Gastrocnemius medialis (tissue), 4 donors: Measurements from ENCODE around the gene ESPL1. TPM values are rescaled to one million over a fixed set of nuclear protein-coding genes. Genes with fewer than 3 reads are reported as not detected.

Experiments used
- ATAC-seq, 2 donors: fragments of 150-250 bp; one replicate each; pipeline ENCODE4 v1.9.1; 2016
- DNase-seq, 2 donors: peaks; one replicate each; pipeline ENCODE4 v3.0.0-alpha.2; 2019
- H3K27ac ChIP-seq, 4 donors: fragments of 200-600 bp; sonication (generic); 1 replicate in 1 of 4; 2 replicates in 3 of 4; pipeline ENCODE4 v1.5.1; 2016 to 2018; ENCODE audit warnings: mild to moderate bottlenecking in 2 of 4, moderate library complexity in 1 of 4
- H3K27me3 ChIP-seq, 3 donors: fragments of 200-600 bp; sonication (generic) in 2 of 3; 1 replicate in 1 of 3; 2 replicates in 2 of 3; pipeline versions ENCODE4 v1.5.1 to v1.6.0; 2016 to 2019; ENCODE audit warnings: mild to moderate bottlenecking in 1 of 3, moderate library complexity in 1 of 3
- H3K36me3 ChIP-seq, 2 donors: fragments of 200-600 bp; sonication (generic) in 1 of 2; one replicate each; pipeline ENCODE4 v1.5.1; 2017 to 2018
- H3K4me1 ChIP-seq, 2 donors: fragments of 200-600 bp; sonication (generic) in 1 of 2; one replicate each; pipeline ENCODE4 v1.5.1; 2016 to 2017; ENCODE audit warnings: mild to moderate bottlenecking in 2 of 2
- H3K4me3 ChIP-seq, 4 donors: fragments of 200-600 bp; sonication (generic) in 3 of 4; 1 replicate in 1 of 4; 2 replicates in 3 of 4; pipeline ENCODE4 v1.5.1; 2016 to 2019; ENCODE audit warnings: mild to moderate bottlenecking in 2 of 4
- H3K9me3 ChIP-seq, 3 donors: fragments of 200-600 bp; sonication (generic) in 2 of 3; 1 replicate in 1 of 3; 2 replicates in 2 of 3; pipeline ENCODE4 v1.5.1; 2016 to 2019
- POLR2A ChIP-seq, 2 donors: fragments of 450-650 bp; IDR thresholded peaks; one replicate each; pipeline ENCODE4 v1.6.1; 2017; ENCODE audit warnings: antibody characterized with exemption in 2 of 2, mild to moderate bottlenecking in 2 of 2, moderate library complexity in 2 of 2
- in situ Hi-C, 4 donors: fragments of 200-750 bp; cut with MboI; loops; one replicate each; pipeline versions ENCODE4 v1.15.0 to v1.8.0; 2017; ENCODE audit warnings: low sequenced_read_pairs in 4 of 4
- intact Hi-C: fragments of 100-400 bp; cut with DNase I; formaldehyde crosslinking; loops from one replicate; pipeline ENCODE4 v1.15.1; 2023; ENCODE audit warnings: low total_unique reads
- total RNA-seq, 4 donors: library from RNA; depleted of rRNA; stranded (reverse); fragments of >200 nt; gene quantifications; one replicate each; pipeline versions ENCODE4 v1.1.0 to v1.2.3, GENCODE V29; 2016
- TF ChIP-seq, protein P1 (sequence below), 5 experiments: fragments of 450-650 bp in 3 of 5; fragments of 200-600 bp in 2 of 5; sonication (generic) in 2 of 5; IDR thresholded peaks in 4 of 5; conservative IDR thresholded peaks in 1 of 5; 1 replicate in 4 of 5; 2 replicates in 1 of 5; pipeline ENCODE4 v1.5.1; 2016 to 2019; ENCODE audit warnings: antibody characterized with exemption in 5 of 5, mild to moderate bottlenecking in 3 of 5, moderate library complexity in 3 of 5

The ESPL1 gene
- total RNA-seq, 4 donors from 2014 or later, result 0.20 to 0.44 (median 0.24) TPM; not detected in 1

DNA sequence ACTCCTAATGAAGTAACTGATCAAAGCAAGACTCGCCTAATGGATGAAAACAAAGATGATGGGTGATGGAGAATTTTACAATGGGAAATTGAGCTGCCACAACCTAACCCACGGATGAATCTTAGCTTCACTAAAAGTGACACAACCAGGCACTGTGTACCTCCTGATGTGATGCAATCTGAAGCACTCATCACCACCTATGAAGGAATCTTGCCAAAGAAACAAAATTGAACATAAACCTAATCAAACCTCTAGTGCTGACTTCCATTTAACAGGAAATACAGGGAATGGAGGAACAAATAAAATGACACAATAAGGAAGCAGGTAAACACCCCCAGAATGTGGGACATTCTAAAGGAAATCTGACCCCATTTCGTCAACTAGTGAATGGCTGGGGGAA lies 22.8 kb upstream of the ESPL1 start:
- H3K4me3 ChIP-seq, result no peak overlapping the region
- ATAC-seq, result no peak
- H3K27ac ChIP-seq, result no peak overlapping the region
- no peaks in the 10 kb centered on the region for H3K9me3 ChIP-seq
- H3K36me3 ChIP-seq, result no peaks in the 10 kb centered on the region
- no peaks in the 10 kb centered on the region for H3K4me1 ChIP-seq
- no peak for TF ChIP-seq POLR2A (IDR thresholded peaks at IDR 0.05)
- TF ChIP-seq, protein P1, sequence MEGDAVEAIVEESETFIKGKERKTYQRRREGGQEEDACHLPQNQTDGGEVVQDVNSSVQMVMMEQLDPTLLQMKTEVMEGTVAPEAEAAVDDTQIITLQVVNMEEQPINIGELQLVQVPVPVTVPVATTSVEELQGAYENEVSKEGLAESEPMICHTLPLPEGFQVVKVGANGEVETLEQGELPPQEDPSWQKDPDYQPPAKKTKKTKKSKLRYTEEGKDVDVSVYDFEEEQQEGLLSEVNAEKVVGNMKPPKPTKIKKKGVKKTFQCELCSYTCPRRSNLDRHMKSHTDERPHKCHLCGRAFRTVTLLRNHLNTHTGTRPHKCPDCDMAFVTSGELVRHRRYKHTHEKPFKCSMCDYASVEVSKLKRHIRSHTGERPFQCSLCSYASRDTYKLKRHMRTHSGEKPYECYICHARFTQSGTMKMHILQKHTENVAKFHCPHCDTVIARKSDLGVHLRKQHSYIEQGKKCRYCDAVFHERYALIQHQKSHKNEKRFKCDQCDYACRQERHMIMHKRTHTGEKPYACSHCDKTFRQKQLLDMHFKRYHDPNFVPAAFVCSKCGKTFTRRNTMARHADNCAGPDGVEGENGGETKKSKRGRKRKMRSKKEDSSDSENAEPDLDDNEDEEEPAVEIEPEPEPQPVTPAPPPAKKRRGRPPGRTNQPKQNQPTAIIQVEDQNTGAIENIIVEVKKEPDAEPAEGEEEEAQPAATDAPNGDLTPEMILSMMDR (IDR thresholded peaks at IDR 0.05 in 4 of 5, conservative IDR thresholded peaks at IDR 0.05 in 1 of 5), result no peak
- no peak for DNase-seq
- in situ Hi-C loops (no loop called here), intact Hi-C loops (no loop called here)
- H3K27me3 ChIP-seq, result peaks cover 0 to 5% (median 3%) of the 10 kb centered on the region in 3 donors

DNA sequence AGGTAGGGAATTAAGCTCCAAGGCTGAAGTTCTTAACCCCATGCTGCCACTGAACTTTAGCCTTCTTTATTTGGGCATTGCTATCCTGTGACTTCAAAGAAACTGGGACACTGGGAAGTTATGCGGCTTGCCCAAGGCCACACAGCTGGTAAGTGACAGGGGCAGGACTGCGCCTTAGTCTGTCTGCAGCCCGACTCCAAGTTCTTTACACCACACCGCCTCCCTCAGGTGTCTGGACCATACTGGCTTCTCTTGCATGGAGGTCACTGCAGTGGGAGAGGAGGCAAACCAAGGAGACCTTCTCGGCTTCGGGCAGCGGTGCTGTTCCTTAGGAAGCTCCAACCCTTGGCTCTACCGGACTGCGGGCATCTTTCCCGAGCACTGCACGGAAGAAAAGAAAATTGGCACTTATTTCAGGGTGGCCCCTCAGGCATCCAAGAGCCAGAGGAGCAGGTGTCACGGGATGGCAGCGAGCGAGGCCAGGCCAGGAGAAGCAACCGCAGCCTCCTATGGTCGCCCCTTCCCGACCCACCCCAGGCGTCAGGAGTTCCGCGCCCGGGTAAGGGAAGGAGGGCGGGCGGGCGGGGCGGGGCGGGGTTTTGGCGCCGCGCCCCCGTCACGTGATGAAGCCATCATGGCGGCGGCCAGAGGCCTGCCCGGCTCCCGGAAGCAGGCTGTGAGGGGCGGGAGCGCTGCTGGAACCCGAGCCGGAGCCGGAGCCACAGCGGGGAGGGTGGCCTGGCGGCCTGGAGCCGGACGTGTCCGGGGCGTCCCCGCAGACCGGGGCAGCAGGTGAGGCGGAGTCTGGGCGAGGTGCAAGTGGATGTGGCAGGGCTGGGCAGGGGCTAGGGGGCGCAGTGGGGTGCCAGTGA lies 16.4 kb upstream of the ESPL1 start:
- Histone ChIP-seq H3K4me3 (peak overlapping the region; percentile 67 to 85 (median 71)), H3K4me1 (peaks cover 16 to 17% of the 10 kb centered on the region in 2 donors), H3K9me3 (no peaks in the 10 kb centered on the region), H3K27ac (peak overlapping the region; percentile 92 to 97 (median 94)), H3K36me3 (peaks cover 0 to 9% of the 10 kb centered on the region in 2 donors), H3K27me3 (no peaks in the 10 kb centered on the region)
- TF ChIP-seq, protein P1 (IDR thresholded peaks at IDR 0.05 in 4 of 5, conservative IDR thresholded peaks at IDR 0.05 in 1 of 5), result peak; percentile 20 to 46 (median 33)
- peak; percentile 36 to 47 for TF ChIP-seq POLR2A (IDR thresholded peaks at IDR 0.05)
- peak; percentile 73 to 81 for DNase-seq
- ATAC-seq, result peak; percentile 91 to 96
- in situ Hi-C loops, result no loop called here
- intact Hi-C loops, result loop anchor here (1.0 to 5.0 kb wide), 6 partner anchors 17 to 74 kb away; partner anchors contain the start of genes CSAD, ESPL1, MYG1 and PFDN5

DNA sequence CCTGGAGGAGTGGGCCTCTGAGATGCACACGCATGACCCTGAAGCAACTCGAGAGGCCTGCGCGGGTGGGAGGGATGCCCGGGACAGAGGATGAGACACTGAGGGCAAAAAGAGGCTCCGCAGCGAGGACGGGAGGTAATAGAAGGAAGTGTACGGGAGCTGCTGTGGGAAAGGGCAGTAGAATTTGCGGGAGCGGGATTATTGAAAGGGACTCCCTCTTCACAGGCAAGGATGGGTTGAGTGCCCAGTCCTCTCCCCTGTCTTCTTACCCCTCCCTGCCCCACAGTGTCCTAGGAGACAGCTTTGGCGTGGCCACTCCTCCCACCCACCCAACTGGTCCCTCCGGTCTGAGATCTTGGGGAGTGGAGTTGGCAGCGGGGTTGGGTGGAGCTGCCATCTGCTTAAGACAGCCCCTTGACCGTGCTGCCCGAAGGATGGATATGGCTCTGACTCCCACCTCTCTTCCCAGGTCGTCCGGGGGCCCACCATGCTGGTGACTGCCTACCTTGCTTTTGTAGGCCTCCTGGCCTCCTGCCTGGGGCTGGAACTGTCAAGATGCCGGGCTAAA lies 15.7 kb upstream of the ESPL1 start:
- Histone ChIP-seq H3K9me3 (no peaks in the 10 kb centered on the region), H3K4me3 (peak overlapping the region; percentile 67 to 85 (median 71)), H3K27me3 (no peaks in the 10 kb centered on the region), H3K4me1 (peaks cover 16 to 17% of the 10 kb centered on the region in 2 donors), H3K27ac (peak overlapping the region; percentile 92 to 97 (median 94)), H3K36me3 (peaks cover 0 to 9% of the 10 kb centered on the region in 2 donors)
- ATAC-seq (peak in 1 of 2 donors; percentile 11), DNase-seq (no peak)
- TF ChIP-seq POLR2A (IDR thresholded peaks at IDR 0.05), result no peak
- TF ChIP-seq, protein P1 (IDR thresholded peaks at IDR 0.05 in 4 of 5, conservative IDR thresholded peaks at IDR 0.05 in 1 of 5), result peak in 1 of 5 experiments; percentile 42
- in situ Hi-C loops, result no loop called here
- intact Hi-C loops, result loop anchor here (1.0 to 5.0 kb wide), 4 partner anchors 16 to 73 kb away; partner anchors contain the start of genes CSAD, ESPL1, MYG1 and PFDN5

DNA sequence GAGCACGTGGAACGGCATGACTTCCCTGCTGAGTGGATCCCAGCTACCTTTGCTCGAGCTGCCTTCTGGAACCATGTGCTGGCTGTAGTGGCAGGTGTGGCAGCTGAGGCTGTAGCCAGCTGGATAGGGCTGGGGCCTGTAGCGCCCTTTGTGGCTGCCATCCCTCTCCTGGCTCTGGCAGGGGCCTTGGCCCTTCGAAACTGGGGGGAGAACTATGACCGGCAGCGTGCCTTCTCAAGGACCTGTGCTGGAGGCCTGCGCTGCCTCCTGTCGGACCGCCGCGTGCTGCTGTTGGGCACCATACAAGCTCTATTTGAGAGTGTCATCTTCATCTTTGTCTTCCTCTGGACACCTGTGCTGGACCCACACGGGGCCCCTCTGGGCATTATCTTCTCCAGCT lies 14.8 kb upstream of the ESPL1 start:
- Histone ChIP-seq H3K4me3 (peak overlapping the region in 3 of 4 donors; percentile 67 to 75 (median 67)), H3K4me1 (peaks cover 16 to 17% of the 10 kb centered on the region in 2 donors), H3K27me3 (no peaks in the 10 kb centered on the region), H3K36me3 (peaks cover 0 to 9% of the 10 kb centered on the region in 2 donors), H3K27ac (peak overlapping the region; percentile 92 to 97 (median 94)), H3K9me3 (no peaks in the 10 kb centered on the region)
- ATAC-seq, result no peak
- intact Hi-C loops (loop anchor here (2.0 to 5.0 kb wide), 2 partner anchors 44 to 72 kb away; partner anchors contain the start of genes CSAD, MYG1, PFDN5 and ZNF740), in situ Hi-C loops (no loop called here)
- no peak for TF ChIP-seq POLR2A (IDR thresholded peaks at IDR 0.05)
- TF ChIP-seq, protein P1 (IDR thresholded peaks at IDR 0.05 in 4 of 5, conservative IDR thresholded peaks at IDR 0.05 in 1 of 5), result no peak
- no peak for DNase-seq
